ENCODE measurements around the gene MS4A3. TPM values are rescaled to one million over a fixed set of nuclear protein-coding genes. Genes with fewer than 3 reads are reported as not detected.
"Not testable (repeated sequence)": the region's sequence is repeated elsewhere in the genome, so short reads cannot be mapped to it uniquely, and the experiment has no call there.

MS4A3 gene
- total RNA-seq, 2 experiments from 2014 or later: not detected

GRCh38 chr11:60098508-60098907 is 42.0 kb downstream of the MS4A3 start:
- H3K9me3 Mint-ChIP-seq: no peaks in the 10 kb centered on the region
- no peaks in the 10 kb centered on the region for H3K36me3 Mint-ChIP-seq (ENCODE audit: low read depth)
- DNase-seq: no peak
- no peak overlapping the region for H3K27ac Mint-ChIP-seq
- intact Hi-C loops (cut with micrococcal nuclease): no loop called here
- CTCF ChIA-PET: no interaction called here
- H3K4me1 Mint-ChIP-seq (ENCODE audit: low read depth): no peaks in the 10 kb centered on the region
- no peak overlapping the region for H3K4me3 Mint-ChIP-seq
- peaks cover 22% of the 10 kb centered on the region for H3K27me3 Mint-ChIP-seq (ENCODE audit: low read depth)

GRCh38 chr11:60100516-60100915 is 44.1 kb downstream of the MS4A3 start:
- H3K27me3 Mint-ChIP-seq (ENCODE audit: low read depth): peaks cover 9% of the 10 kb centered on the region
- no peak for DNase-seq
- CTCF ChIA-PET: no interaction called here
- intact Hi-C loops (cut with micrococcal nuclease): no loop called here
- no peaks in the 10 kb centered on the region for H3K36me3 Mint-ChIP-seq (ENCODE audit: low read depth)
- no peak overlapping the region for H3K27ac Mint-ChIP-seq
- H3K4me1 Mint-ChIP-seq (ENCODE audit: low read depth): no peaks in the 10 kb centered on the region
- no peaks in the 10 kb centered on the region for H3K9me3 Mint-ChIP-seq
- H3K4me3 Mint-ChIP-seq: no peak overlapping the region

GRCh38 chr11:60101368-60101767 is 44.9 kb downstream of the MS4A3 start:
- CTCF ChIA-PET; H3K4me3 Mint-ChIP-seq; H3K4me1 Mint-ChIP-seq (ENCODE audit: low read depth); H3K36me3 Mint-ChIP-seq (ENCODE audit: low read depth); H3K27me3 Mint-ChIP-seq (ENCODE audit: low read depth); H3K27ac Mint-ChIP-seq; DNase-seq; H3K9me3 Mint-ChIP-seq; intact Hi-C loops (cut with micrococcal nuclease): not testable (repeated sequence)

GRCh38 chr11:60104471-60105115 is 48.1 kb downstream of the MS4A3 start:
- intact Hi-C loops (cut with micrococcal nuclease); H3K27me3 Mint-ChIP-seq (ENCODE audit: low read depth); DNase-seq; H3K4me1 Mint-ChIP-seq (ENCODE audit: low read depth); H3K36me3 Mint-ChIP-seq (ENCODE audit: low read depth); H3K9me3 Mint-ChIP-seq; H3K4me3 Mint-ChIP-seq; H3K27ac Mint-ChIP-seq: not testable (repeated sequence)
- CTCF ChIA-PET: interaction anchor here (0.7 kb wide), 1 partner anchor 89 kb away, joined by 3 read pairs; no protein-coding TSS in a partner anchor

- CTCF ChIA-PET; DNase-seq; intact Hi-C loops (cut with micrococcal nuclease); H3K4me3 Mint-ChIP-seq; H3K4me1 Mint-ChIP-seq (ENCODE audit: low read depth); H3K27ac Mint-ChIP-seq; H3K36me3 Mint-ChIP-seq (ENCODE audit: low read depth); H3K9me3 Mint-ChIP-seq; H3K27me3 Mint-ChIP-seq (ENCODE audit: low read depth): not testable (repeated sequence)
These were observed 52.2 kb downstream of the MS4A3 start for GRCh38 chr11:60108631-60109030.

GRCh38 chr11:60111793-60112192 is 55.3 kb downstream of the MS4A3 start:
- no peak overlapping the region for H3K4me3 Mint-ChIP-seq
- H3K27me3 Mint-ChIP-seq (ENCODE audit: low read depth): peaks cover 3% of the 10 kb centered on the region
- intact Hi-C loops (cut with micrococcal nuclease): no loop called here
- DNase-seq: no peak
- H3K9me3 Mint-ChIP-seq: no peaks in the 10 kb centered on the region
- no peak overlapping the region for H3K27ac Mint-ChIP-seq
- CTCF ChIA-PET: no interaction called here
- H3K4me1 Mint-ChIP-seq (ENCODE audit: low read depth): no peaks in the 10 kb centered on the region
- no peaks in the 10 kb centered on the region for H3K36me3 Mint-ChIP-seq (ENCODE audit: low read depth)

GRCh38 chr11:60116996-60117790 is 60.7 kb downstream of the MS4A3 start:
- no peak for DNase-seq
- no peak overlapping the region for H3K27ac Mint-ChIP-seq

GRCh38 chr11:60118338-60118737 is 61.9 kb downstream of the MS4A3 start:
- peaks cover 10% of the 10 kb centered on the region for H3K27me3 Mint-ChIP-seq (ENCODE audit: low read depth)
- intact Hi-C loops (cut with micrococcal nuclease): no loop called here
- no peak overlapping the region for H3K27ac Mint-ChIP-seq
- DNase-seq: no peak
- no peaks in the 10 kb centered on the region for H3K36me3 Mint-ChIP-seq (ENCODE audit: low read depth)
- H3K9me3 Mint-ChIP-seq: no peaks in the 10 kb centered on the region
- CTCF ChIA-PET: interaction anchor here (1.2 kb wide), 1 partner anchor 147 kb away, joined by 3 read pairs; no protein-coding TSS in a partner anchor
- no peak overlapping the region for H3K4me3 Mint-ChIP-seq
- no peaks in the 10 kb centered on the region for H3K4me1 Mint-ChIP-seq (ENCODE audit: low read depth)

More at GRCh38 chr11:60116996-60117790, 60.7 kb downstream of the MS4A3 start:
- H3K9me3 Mint-ChIP-seq: no peaks in the 10 kb centered on the region
- H3K4me3 Mint-ChIP-seq: no peak overlapping the region
- no peaks in the 10 kb centered on the region for H3K4me1 Mint-ChIP-seq (ENCODE audit: low read depth)
- intact Hi-C loops (cut with micrococcal nuclease): no loop called here
- peaks cover 5% of the 10 kb centered on the region for H3K27me3 Mint-ChIP-seq (ENCODE audit: low read depth)
- H3K36me3 Mint-ChIP-seq (ENCODE audit: low read depth): no peaks in the 10 kb centered on the region
- CTCF ChIA-PET: no interaction called here

- intact Hi-C loops (cut with micrococcal nuclease): no loop called here
- peaks cover 10% of the 10 kb centered on the region for H3K27me3 Mint-ChIP-seq (ENCODE audit: low read depth)
- no peaks in the 10 kb centered on the region for H3K36me3 Mint-ChIP-seq (ENCODE audit: low read depth)
- H3K9me3 Mint-ChIP-seq: no peaks in the 10 kb centered on the region
- no peak for DNase-seq
- no peak overlapping the region for H3K27ac Mint-ChIP-seq
- no peak overlapping the region for H3K4me3 Mint-ChIP-seq
- CTCF ChIA-PET: interaction anchor here (0.6 to 1.2 kb wide), 2 partner anchors 29 to 146 kb away, joined by 3 read pairs; no protein-coding TSS in a partner anchor
- H3K4me1 Mint-ChIP-seq (ENCODE audit: low read depth): no peaks in the 10 kb centered on the region
These were observed 63.2 kb downstream of the MS4A3 start for GRCh38 chr11:60119710-60120109.

Other genes starting within 250 kb of the MS4A3 start
- gene MRPL16, start 245.9 kb upstream of the MS4A3 start, total RNA-seq: 10 to 100 TPM; 59.5 to 63.2 TPM
- not detected for gene CBLIF, start 211.2 kb upstream of the MS4A3 start, total RNA-seq
- not detected for gene TCN1, start 190.2 kb upstream of the MS4A3 start, total RNA-seq
- not detected for gene OOSP3, start 177.9 kb upstream of the MS4A3 start, total RNA-seq
- gene OOSP1, start 118.2 kb upstream of the MS4A3 start, total RNA-seq: not detected
- gene OOSP4A, start 92.6 kb upstream of the MS4A3 start, total RNA-seq: not detected
- not detected for gene OOSP4B, start 39.5 kb upstream of the MS4A3 start, total RNA-seq
- gene OOSP2, start 16.3 kb upstream of the MS4A3 start, total RNA-seq: not detected
- not detected for gene MS4A2, start 32.0 kb downstream of the MS4A3 start, total RNA-seq
- not detected for gene MS4A6A, start 126.4 kb downstream of the MS4A3 start, total RNA-seq
- gene MS4A4E, start 186.5 kb downstream of the MS4A3 start, total RNA-seq: not detected
- not detected for gene MS4A4A, start 224.0 kb downstream of the MS4A3 start, total RNA-seq